Central memory CD4-positive, alpha-beta T cell (primary cell): ENCODE data around the gene TEKT3.
A peak's percentile ranks its signal among the peaks of the same experiment; 100 is the strongest.

Source experiments
- DNase-seq: peaks from one replicate; pipeline ENCODE4 v3.0.0; 2022

TEKT3 gene

GRCh38 chr17:15263680-15264079 is 77.7 kb downstream of the TEKT3 start:
- no peak for DNase-seq

- no peak for DNase-seq
Observed at GRCh38 chr17:15263206-15263579, 78.2 kb downstream of the TEKT3 start.

GRCh38 chr17:15262291-15263205 is 78.8 kb downstream of the TEKT3 start:
- no peak for DNase-seq

GRCh38 chr17:15261802-15262290 is 79.6 kb downstream of the TEKT3 start:
- no peak for DNase-seq

- no peak for DNase-seq
Observed at GRCh38 chr17:15261258-15261801, 80.1 kb downstream of the TEKT3 start.

GRCh38 chr17:15260376-15261257 is 80.8 kb downstream of the TEKT3 start:
- DNase-seq = peak; percentile 5

GRCh38 chr17:15257796-15258512 is 83.4 kb downstream of the TEKT3 start:
- DNase-seq = no peak

GRCh38 chr17:15257258-15257788 is 84.1 kb downstream of the TEKT3 start:
- peak; percentile 23 for DNase-seq

GRCh38 chr17:15256689-15257088 is 84.7 kb downstream of the TEKT3 start:
- DNase-seq = no peak

GRCh38 chr17:15255713-15256454 is 85.5 kb downstream of the TEKT3 start:
- DNase-seq = no peak
